SK-N-SH treated with all-trans-retinoic acid at 6 μM for 48 hours (cell line): ENCODE data around the gene RHOT2.

Experiments
- ATAC-seq: fragments of 200-7000 bp; cut with Tn5 transposase; 3 replicates; pipeline ENCODE4 v1.9.1; 2020; ENCODE audit warnings: mild to moderate bottlenecking, moderate library complexity
- ARNTL ChIP-seq: fragments of 450-650 bp; formaldehyde crosslinking; IDR thresholded peaks from 2 replicates; pipeline ENCODE4 v1.5.0; 2020; ENCODE audit warnings: low read depth, mild to moderate bottlenecking, moderate library complexity, borderline replicate concordance
- BACH2 ChIP-seq: fragments of 250-450 bp; sonication (Bioruptor Pico); IDR thresholded peaks from 2 replicates; pipeline ENCODE4 v1.9.0; 2021; ENCODE audit warnings: mild to moderate bottlenecking, borderline replicate concordance
- CREB5 ChIP-seq: fragments of 250-450 bp; sonication (Bioruptor Pico); IDR thresholded peaks from 2 replicates; pipeline ENCODE4 v1.5.1; 2020; ENCODE audit warnings: low read depth, mild to moderate bottlenecking, moderate library complexity
- CSDC2 ChIP-seq: fragments of 250-450 bp; sonication (Bioruptor Pico); IDR thresholded peaks from 2 replicates; pipeline ENCODE4 v1.5.0; 2020; ENCODE audit warnings: mild to moderate bottlenecking, moderate library complexity
- CSRNP3 ChIP-seq: fragments of 250-450 bp; sonication (Bioruptor Pico); IDR thresholded peaks from 2 replicates; pipeline ENCODE4 v1.5.1; 2021; ENCODE audit warnings: mild to moderate bottlenecking, moderate library complexity
- ESRRG ChIP-seq: fragments of 250-450 bp; sonication (Bioruptor Pico); IDR thresholded peaks from 2 replicates; pipeline ENCODE4 v1.6.1; 2021; ENCODE audit warnings: mild to moderate bottlenecking
- GLIS3 ChIP-seq: fragments of 250-450 bp; sonication (Bioruptor Pico); IDR thresholded peaks from 2 replicates; pipeline ENCODE4 v1.5.0; 2020; ENCODE audit warnings: mild to moderate bottlenecking, moderate library complexity
- ISL1 ChIP-seq: fragments of 250-450 bp; sonication (Bioruptor Pico); IDR thresholded peaks from 2 replicates; pipeline ENCODE4 v2.1.2; 2022; ENCODE audit warnings: mild to moderate bottlenecking, moderate library complexity
- OSR1 ChIP-seq: fragments of 250-450 bp; sonication (Bioruptor Pico); IDR thresholded peaks from 2 replicates; pipeline ENCODE4 v1.8.0; 2022; ENCODE audit warnings: moderate library complexity, mild to moderate bottlenecking, inconsistent platforms
- PATZ1 ChIP-seq: fragments of 250-450 bp; sonication (Bioruptor Pico); IDR thresholded peaks from 2 replicates; pipeline ENCODE4 v1.8.0; 2020; ENCODE audit warnings: mild to moderate bottlenecking, moderate library complexity, borderline replicate concordance
- POU6F1 ChIP-seq: fragments of 250-450 bp; sonication (Bioruptor Pico); IDR thresholded peaks from 2 replicates; pipeline ENCODE4 v1.8.0; 2021; ENCODE audit warnings: low read depth, mild to moderate bottlenecking, moderate library complexity, borderline replicate concordance
- PPARA ChIP-seq: fragments of 250-450 bp; sonication (Bioruptor Pico); IDR thresholded peaks from 2 replicates; pipeline ENCODE4 v1.5.0; 2020; ENCODE audit warnings: mild to moderate bottlenecking, borderline replicate concordance
- RARB ChIP-seq: fragments of 250-450 bp; sonication (Bioruptor Pico); IDR thresholded peaks from 2 replicates; pipeline ENCODE4 v1.8.0; 2021; ENCODE audit warnings: mild to moderate bottlenecking, moderate library complexity
- SNAI2 ChIP-seq: fragments of 250-450 bp; sonication (Bioruptor Pico); IDR thresholded peaks from 2 replicates; pipeline ENCODE4 v1.5.0; 2020; ENCODE audit warnings: mild to moderate bottlenecking, moderate library complexity
- TOX ChIP-seq: fragments of 250-450 bp; sonication (Bioruptor Pico); IDR thresholded peaks from 2 replicates; pipeline ENCODE4 v1.8.0; 2021; ENCODE audit warnings: mild to moderate bottlenecking, moderate library complexity, borderline replicate concordance
- TSHZ2 ChIP-seq: fragments of 250-450 bp; sonication (Bioruptor Pico); IDR thresholded peaks from 2 replicates; pipeline ENCODE4 v1.5.0; 2020; ENCODE audit warnings: mild to moderate bottlenecking, moderate library complexity
- ZC3H10 ChIP-seq: fragments of 250-450 bp; sonication (Bioruptor Pico); IDR thresholded peaks from 2 replicates; pipeline ENCODE4 v1.5.1; 2021; ENCODE audit warnings: mild to moderate bottlenecking, moderate library complexity
- ZFP3 ChIP-seq: fragments of 250-450 bp; sonication (Bioruptor Pico); IDR thresholded peaks from 2 replicates; pipeline ENCODE4 v1.5.0; 2020; ENCODE audit warnings: mild to moderate bottlenecking, moderate library complexity
- ZFP30 ChIP-seq: fragments of 450-650 bp; formaldehyde crosslinking; IDR thresholded peaks from 2 replicates; pipeline ENCODE4 v1.5.0; 2022; ENCODE audit warnings: mild to moderate bottlenecking, moderate library complexity
- ZNF565 ChIP-seq: fragments of 450-650 bp; formaldehyde crosslinking; conservative IDR thresholded peaks from 2 replicates; pipeline ENCODE4 v1.5.0; 2020; ENCODE audit warnings: low read depth, mild to moderate bottlenecking, moderate library complexity
- ZNF70 ChIP-seq: fragments of 450-650 bp; formaldehyde crosslinking; IDR thresholded peaks from 2 replicates; pipeline ENCODE4 v1.5.0; 2020; ENCODE audit warnings: mild to moderate bottlenecking, moderate library complexity

RHOT2 gene

GRCh38 chr16:718922-719321 lies 51.0 kb downstream of the RHOT2 start:
- no peak for TF ChIP-seq CSDC2 (CRISPR knock-in tag)
- TF ChIP-seq SNAI2 = no peak
- no peak for TF ChIP-seq TSHZ2 (CRISPR knock-in tag)
- TF ChIP-seq RARB (CRISPR knock-in tag) = no peak
- TF ChIP-seq ZFP3 (CRISPR knock-in tag) = no peak
- TF ChIP-seq GLIS3 (CRISPR knock-in tag) = no peak
- TF ChIP-seq ESRRG (CRISPR knock-in tag) = no peak
- no peak for TF ChIP-seq CREB5 (CRISPR knock-in tag)
- no peak for TF ChIP-seq CSRNP3 (CRISPR knock-in tag)
- TF ChIP-seq ZFP30 (CRISPR knock-in tag) = no peak
- TF ChIP-seq, all 23 proteins: peak for 0
- ATAC-seq = no peak

GRCh38 chr16:719815-720446 lies 52.0 kb downstream of the RHOT2 start:
- TF ChIP-seq GLIS3 (CRISPR knock-in tag) = peak; percentile 55; the same call in 1 of the 2 replicates
- no peak for TF ChIP-seq RARB (CRISPR knock-in tag)
- peak; percentile 11 for ATAC-seq

- peak; percentile 63 for ATAC-seq
- no peak for TF ChIP-seq TOX (CRISPR knock-in tag)
- no peak for TF ChIP-seq PATZ1
- TF ChIP-seq ESRRG (CRISPR knock-in tag) = no peak
- TF ChIP-seq ZNF565 (CRISPR knock-in tag) = no peak
- no peak for TF ChIP-seq TSHZ2 (CRISPR knock-in tag)
- no peak for TF ChIP-seq SNAI2
- TF ChIP-seq ZNF70 (CRISPR knock-in tag) = no peak
- no peak for TF ChIP-seq PPARA (CRISPR knock-in tag)
- no peak for TF ChIP-seq ZFP3 (CRISPR knock-in tag)
- TF ChIP-seq CREB5 (CRISPR knock-in tag) = no peak
- TF ChIP-seq POU6F1 (CRISPR knock-in tag) = 0 out of 2 replicates have a peak, but pooled peaks have one; percentile 17
- TF ChIP-seq CSDC2 (CRISPR knock-in tag) = no peak
- no peak for TF ChIP-seq OSR1 (CRISPR knock-in tag)
- TF ChIP-seq ZC3H10 = no peak
- TF ChIP-seq ARNTL (CRISPR knock-in tag) = peak; percentile 37; the same call in 1 of the 2 replicates
- no peak for TF ChIP-seq RARB (CRISPR knock-in tag)
- no peak for TF ChIP-seq CSRNP3 (CRISPR knock-in tag)
- TF ChIP-seq BACH2 (CRISPR knock-in tag) = no peak
- no peak for TF ChIP-seq ISL1 (CRISPR knock-in tag)
Measured at GRCh38 chr16:720447-720989, 52.6 kb downstream of the RHOT2 start.
